NCI-H524 treated with DMSO at 0.1 percent for 48 hours (cell line): ENCODE results near the gene SPEM2.

Experiments used
- DNase-seq: peaks from one replicate; lab custom pipeline; 2025; lab: John Stamatoyannopoulos, UW

Gene SPEM2

DNA sequence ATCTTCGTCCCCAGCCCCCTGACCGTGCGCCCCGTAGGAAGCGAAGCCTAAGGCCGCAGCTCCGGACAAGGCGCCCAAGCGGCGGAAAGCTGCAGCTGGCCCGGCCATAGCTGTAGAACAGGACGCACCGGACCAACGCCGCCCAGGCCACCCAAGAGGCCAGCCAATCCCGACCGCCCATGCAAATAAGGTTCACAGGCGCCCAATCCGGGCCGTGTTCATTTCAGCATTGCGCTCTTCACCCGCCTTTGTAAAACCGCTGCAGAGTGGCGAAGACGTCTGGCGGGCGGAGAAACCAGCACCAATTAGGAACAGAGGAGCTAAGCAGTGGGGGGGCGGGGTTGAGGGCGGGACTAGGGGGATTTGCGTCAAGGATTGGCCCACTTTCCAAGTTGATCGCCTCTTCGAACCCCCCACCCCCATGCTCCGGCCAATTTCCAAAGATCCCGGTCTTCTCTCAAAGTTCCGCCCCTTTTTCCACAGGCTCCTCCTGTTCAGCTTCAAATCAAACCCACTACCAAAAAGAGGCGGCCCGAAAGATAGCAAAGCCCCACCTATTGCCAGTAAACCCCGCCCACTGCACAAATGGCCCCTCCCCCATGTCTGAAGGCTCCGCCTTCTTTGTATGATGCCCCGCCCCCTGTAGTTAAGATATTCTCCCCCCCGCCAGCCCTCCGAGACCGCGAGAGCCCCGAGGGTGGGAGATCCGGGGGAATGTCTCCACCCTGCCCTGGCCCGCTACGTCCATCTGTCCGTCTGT, 21.3 kb upstream of the SPEM2 start, which contains the start of gene TMEM256:
Gene TMEM256 (minus strand): TSS at position 121 of the 760 bp plus-strand sequence. CDS start 13 bp downstream, at position 108.
- DNase-seq: peak; percentile 66

DNA sequence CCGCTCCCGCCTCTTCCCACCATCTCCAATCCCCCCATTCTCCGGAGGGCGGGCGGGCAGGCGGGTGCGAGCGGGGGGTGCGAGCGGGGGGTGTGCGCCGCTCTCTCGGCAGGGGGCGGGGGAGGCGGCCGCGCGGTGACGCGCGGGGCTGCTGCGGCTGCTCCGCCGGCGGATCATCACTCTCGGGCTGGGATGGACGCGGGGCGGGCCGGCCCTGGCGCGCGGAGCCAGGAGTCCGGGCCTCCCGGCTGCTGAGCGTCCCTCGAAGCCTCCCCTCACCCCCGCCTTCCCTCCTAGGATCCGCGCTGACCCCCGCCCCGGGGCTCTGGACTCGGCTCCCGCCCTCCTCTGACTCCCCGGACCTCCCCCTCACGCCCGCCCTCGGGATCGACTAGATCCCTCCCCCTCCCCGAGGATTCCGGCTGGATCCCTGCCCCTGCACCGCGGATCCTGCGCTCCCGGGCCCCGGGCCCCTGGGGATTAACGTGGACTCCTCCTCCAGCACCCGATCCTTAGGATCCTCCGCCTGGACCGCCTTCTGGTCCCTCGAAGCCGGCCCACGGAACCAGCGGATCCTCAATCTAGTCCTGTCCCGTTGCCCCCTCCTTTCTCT, 20.6 kb upstream of the SPEM2 start:
- no peak for DNase-seq

DNA sequence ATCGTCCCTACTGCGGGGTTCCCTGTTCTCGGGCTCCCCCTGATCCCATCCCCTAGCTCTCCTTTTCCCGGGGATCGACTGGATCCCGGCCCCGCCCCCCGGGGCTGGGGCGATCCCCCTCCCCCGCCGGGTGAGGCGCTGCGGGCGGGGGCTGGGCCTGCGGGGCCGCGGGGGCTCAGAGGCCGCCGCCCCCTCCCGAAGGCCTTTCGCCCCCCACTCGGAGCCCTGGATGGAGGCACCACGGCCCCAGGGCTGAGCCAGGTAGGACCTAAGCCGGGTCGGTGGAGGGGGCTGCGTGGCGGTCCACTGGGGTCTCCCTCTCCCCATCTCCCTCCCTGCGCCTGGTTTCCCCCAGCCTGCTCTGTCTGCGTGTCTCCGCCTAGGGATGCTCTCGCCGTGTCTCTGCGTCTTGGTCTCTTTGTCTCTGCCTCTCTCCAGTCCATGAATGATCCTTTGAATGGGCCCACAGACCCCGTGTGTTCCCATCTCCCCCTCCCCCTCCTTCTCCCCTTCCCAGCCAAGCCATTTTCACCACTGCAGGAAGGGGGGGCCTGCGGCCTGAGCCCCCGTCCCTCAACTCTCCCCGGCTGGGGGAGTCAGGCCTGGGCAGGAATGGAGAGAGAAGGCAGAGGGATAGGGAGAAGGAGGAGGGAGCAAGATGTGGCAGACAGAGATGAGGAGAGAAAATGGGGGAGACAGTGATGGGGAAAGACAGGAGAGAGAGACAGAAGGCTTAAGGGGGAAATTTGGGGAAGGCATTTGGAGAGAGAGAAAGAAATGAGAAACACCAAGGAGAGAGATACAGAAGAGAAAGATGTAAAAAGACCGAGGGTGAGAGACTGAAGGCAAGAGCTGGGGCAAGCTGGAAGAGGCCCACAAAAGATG, 19.8 kb upstream of the SPEM2 start:
- DNase-seq: no peak

DNA sequence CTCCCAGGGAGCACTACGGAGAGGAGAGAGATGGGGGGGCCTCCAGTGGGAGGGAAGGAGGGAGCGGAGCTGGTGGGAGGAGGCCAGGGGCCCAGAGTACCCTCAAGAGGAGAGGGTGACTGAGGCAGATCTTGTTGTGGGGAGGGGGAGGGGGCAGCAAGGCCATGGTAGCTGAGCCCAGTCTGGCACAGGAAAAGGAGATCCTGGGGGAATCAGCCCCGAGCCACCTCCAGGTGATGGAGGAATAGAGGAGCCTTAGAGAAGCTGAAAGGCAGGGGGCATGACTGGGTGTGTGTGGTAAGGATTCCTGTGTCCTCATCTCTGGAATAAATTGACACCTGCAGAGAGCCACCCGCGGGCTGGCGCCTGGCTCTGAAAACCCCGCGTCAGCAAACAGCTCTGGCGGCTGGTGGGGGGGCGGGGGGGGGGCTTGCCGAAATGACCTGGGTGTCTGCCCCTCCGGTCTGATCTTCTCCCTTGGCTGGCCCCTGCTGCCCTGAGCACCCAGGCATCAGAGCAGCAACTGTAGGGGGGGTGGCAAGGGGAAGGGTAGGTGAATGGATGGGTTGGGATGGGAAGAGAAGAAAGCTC, 19.1 kb upstream of the SPEM2 start:
- no peak for DNase-seq

DNA sequence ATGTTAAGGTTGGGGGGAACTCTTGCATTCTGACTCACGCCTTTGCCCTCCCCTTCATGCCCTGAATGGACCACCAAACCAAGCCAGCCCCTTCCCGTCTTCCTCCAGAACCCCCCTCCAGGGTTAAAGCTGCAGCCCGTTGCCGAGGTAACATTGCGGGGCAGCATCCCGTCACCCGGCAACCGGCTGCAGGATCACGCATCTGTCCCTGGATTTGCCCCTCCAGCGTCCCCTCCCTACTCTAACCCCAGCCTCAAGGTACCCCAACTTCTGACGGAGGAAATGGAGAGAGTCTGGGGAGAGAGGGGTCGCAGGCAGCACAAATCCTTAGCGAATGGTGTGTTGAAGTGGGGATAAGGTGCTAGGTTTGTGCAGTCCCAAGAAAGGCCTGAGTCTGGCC, 18.3 kb upstream of the SPEM2 start:
- no peak for DNase-seq

DNA sequence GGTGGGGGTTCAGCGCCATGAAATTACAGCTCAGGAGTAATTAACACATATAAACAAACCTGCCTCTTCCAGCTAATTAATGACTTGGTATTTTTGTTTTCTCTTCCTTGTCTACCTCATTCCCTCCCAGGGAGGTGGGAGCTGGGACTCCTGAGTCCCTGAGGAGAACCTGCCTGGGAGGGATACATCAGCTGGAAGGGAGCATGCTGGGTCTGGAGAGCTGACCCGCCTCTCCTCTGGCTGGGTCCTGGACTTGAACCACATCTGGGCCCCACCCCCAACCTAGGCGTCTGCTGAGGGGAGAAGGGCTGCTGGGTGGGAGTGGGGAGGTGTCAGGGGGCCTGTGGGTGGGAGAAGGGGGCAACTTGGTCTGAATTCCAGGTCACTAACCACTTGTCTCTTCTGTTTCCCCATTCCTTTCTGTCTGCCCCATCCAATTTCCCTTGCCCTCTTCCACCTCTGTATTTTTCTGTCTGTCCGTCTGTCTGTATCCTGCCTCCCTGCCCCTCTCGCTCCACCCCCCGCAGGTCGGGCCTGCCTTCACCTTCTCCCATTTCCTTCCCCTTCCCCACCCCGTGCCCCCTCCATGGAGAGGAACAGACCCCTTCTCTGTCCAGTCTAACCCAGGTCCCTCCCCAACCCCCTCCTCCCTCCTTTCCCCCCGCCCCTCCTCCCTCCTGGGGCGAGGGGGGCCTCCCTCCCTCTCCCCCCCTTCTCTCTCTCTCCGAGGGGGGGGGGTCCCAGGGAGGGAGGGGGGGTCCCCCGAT, 17.7 kb upstream of the SPEM2 start, which contains the start of gene NLGN2:
Gene NLGN2 (plus strand): TSS at position 361 of the 767 bp plus-strand sequence. CDS start 411 bp downstream, outside the sequence.
- no peak for DNase-seq

DNA sequence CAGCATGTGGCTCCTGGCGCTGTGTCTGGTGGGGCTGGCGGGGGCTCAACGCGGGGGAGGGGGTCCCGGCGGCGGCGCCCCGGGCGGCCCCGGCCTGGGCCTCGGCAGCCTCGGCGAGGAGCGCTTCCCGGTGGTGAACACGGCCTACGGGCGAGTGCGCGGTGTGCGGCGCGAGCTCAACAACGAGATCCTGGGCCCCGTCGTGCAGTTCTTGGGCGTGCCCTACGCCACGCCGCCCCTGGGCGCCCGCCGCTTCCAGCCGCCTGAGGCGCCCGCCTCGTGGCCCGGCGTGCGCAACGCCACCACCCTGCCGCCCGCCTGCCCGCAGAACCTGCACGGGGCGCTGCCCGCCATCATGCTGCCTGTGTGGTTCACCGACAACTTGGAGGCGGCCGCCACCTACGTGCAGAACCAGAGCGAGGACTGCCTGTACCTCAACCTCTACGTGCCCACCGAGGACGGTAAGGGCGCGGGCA, 17.1 kb upstream of the SPEM2 start:
- DNase-seq: no peak

DNA sequence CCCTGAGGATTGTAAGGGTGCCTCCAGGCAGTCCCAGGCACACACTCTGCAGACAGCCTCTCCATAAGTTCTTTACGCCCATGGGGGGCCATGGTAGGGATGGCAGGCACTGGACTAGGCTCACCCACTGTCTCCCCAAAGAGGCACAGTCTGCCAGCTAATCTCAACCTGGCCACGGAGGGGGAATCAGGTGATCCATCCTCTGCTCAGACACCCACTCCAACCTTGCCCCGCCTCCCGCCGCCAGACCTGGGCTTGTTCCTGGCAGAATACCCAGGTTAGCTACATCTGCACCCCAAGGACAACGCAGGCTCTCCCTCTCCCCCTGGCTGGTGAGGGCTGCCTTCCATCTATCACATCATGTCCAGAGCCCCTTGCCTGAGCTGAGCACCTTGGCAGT, 16.6 kb upstream of the SPEM2 start:
- no peak for DNase-seq

DNA sequence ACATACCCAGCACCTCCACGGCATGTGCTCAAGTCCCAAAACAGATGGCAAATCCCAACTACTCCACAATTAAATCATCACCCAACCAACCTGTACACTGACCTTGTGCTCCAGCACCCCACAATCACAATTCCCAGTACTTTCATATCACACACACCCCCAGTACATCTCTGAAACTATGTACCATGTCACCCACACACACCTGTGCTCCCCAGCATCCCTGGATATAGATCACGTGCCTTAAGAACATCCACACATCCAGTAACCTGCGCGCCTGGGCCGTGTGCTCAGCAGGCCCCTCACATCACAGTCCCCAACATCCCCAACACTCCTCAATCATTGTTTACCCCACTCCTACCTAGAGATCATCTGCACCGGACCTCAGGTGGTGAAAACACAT, 15.7 kb upstream of the SPEM2 start:
- no peak for DNase-seq

DNA sequence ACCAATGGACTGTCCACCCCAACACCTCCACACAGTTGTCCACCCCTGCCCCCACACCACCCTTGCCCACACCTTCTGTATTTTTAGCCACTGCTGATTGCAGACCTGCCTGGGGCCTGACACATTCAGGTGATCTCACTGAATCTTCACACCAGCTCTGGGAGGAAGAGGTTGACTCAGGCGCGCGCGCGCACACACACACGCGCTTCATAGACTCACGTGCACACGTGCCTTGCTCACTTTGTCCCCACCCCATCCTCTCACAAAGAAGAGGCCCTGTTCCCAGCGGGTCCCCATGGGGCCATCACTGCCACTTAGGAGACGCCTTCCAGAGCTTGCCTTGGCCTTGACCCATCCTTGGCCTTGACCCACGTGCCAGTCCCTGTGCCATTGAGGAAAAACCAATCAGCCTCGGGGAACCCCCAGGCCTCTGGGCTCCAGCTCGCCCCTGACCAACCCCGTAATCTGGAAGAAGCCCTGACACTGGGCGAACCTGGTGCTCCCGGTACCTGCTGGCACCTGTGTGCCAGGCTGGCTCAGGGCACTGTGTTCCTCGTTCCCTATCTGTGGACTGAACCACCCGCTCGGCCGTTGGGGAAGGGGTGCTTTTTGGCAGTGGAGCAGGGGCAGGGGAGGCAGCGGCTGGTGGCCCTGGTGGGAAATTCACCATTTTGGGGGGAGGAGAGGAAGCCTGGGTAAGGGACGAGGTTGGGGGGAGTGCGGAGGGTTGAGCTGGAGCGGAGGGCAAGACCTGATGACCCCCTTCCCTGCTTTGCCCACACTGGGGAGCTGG, 14.6 kb upstream of the SPEM2 start:
- DNase-seq: no peak

DNA sequence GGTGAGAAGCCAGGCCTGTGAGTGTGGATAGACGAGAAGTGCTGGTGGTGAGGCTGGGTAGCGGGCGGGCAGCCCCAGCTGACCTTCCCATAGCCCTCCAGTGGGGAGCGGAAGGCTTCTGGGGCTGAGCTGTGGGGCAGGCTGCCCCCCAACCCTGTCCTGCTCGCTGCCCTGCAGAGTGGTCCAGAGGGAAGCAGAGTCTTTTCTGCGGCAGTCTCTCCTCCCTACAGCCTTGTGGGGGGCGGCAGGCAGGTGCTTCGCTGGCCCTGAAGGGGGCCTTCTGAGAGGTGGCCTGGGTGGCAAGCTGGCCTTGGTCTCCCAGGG, 14.0 kb upstream of the SPEM2 start:
- DNase-seq: no peak

DNA sequence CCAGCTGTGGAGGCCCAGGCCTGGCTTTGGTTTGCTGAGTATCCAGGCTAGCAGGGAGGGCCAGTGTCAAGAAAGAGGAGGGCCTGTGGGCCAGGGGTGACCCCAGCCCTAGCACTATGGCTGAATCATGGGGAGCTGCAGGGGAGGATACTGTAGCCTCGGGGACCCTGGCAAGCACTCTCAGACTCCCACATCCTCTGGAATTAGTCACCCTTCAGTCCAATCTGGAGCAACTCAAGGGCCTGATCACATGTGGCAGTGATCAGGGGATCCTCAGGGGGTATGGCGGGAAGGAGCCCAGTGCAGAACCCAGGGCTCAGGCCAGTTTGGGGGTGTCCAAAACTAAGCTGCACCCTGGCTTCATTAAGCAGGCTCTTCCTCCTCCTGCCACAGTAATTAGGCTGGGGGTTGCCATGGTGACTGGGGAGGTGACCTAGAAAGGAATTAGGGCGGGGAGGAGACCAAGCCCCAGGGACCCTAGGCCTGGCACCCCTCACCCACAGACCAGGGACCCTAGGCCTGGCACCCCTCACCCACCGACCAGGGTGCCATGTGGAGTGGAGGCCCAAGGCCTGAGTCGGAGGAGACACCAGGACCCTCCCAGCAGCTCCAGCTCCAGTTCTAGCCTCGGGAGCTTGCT, 11.9 kb upstream of the SPEM2 start:
- no peak for DNase-seq

DNA sequence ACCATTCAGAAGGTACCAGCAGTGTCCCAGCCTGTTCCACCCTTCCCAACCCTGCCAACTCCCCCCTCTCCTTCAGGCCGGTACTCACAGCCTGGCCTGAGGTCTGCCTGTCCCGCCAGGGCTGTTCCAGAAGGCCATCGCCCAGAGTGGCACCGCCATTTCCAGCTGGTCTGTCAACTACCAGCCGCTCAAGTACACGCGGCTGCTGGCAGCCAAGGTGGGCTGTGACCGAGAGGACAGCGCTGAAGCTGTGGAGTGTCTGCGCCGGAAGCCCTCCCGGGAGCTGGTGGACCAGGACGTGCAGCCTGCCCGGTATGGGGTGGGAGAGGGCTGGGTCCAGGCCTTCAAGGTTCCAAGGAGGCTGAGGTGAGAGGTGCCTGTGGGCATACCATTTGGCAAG, 10.6 kb upstream of the SPEM2 start:
- DNase-seq: no peak

DNA sequence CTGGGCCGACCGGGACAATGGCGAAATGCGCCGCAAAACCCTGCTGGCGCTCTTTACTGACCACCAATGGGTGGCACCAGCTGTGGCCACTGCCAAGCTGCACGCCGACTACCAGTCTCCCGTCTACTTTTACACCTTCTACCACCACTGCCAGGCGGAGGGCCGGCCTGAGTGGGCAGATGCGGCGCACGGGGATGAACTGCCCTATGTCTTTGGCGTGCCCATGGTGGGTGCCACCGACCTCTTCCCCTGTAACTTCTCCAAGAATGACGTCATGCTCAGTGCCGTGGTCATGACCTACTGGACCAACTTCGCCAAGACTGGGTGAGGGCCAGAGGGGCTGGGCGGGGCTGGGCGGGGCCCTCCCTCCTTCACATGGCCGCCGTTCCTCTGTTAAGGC, 9.6 kb upstream of the SPEM2 start:
- no peak for DNase-seq

DNA sequence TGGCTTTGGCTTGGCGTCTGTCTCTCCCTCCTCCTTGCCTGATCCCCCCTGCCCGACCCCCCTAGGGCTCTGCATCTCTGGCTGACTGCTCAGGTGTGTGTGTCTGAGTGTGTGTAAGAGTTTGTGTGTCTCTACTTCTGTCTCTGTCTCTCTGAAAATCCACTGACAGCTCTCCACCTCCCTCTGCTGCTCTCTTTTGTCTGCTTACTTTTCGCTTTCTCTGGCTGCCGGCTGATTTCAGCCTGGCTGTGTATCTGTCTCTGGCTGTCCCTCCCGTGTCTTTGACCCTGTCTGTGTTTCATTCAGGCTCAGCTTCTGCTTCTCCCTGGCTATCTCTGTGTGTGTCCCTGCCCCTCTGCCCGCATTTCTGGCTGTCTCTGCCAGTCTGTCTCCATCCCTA, 9.1 kb upstream of the SPEM2 start:
- no peak for DNase-seq

DNA sequence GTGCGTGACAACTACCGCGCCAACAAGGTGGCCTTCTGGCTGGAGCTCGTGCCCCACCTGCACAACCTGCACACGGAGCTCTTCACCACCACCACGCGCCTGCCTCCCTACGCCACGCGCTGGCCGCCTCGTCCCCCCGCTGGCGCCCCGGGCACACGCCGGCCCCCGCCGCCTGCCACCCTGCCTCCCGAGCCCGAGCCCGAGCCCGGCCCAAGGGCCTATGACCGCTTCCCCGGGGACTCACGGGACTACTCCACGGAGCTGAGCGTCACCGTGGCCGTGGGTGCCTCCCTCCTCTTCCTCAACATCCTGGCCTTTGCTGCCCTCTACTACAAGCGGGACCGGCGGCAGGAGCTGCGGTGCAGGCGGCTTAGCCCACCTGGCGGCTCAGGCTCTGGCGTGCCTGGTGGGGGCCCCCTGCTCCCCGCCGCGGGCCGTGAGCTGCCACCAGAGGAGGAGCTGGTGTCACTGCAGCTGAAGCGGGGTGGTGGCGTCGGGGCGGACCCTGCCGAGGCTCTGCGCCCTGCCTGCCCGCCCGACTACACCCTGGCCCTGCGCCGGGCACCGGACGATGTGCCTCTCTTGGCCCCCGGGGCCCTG, 8.3 kb upstream of the SPEM2 start:
- no peak for DNase-seq

DNA sequence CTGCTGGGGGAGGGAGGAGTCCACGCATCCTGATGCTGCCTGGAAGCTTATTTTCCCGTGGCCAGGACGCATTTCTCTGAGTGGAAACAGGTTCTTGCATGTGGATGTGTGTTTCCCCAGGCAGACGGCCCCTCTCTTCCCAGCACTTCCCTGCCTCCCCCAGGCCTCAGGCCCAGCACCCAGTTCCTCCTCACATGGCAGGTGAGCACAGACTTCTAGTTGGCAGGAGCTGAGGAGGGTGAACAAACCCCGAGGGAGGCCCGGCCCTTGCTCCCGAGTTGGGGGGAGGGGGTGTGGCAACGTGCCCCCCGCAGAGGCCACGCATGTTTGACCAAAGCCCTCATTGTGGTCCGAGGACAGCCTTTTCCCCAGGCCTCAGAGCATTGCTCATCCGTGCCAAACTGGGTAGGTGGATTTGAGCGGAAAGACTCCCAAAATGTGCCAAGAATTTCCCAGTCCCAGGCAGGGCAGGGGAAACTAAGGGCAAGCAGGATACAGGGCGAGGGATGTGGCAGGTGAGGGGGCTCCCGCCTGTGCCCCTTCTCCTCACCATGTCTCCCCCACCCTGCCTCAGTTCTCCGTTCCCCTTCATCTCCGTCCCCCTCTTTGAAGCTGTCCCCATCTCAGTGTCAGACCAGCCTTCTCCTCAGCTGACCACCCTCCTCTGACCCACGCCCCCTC, 6.8 kb upstream of the SPEM2 start:
- DNase-seq: no peak

DNA sequence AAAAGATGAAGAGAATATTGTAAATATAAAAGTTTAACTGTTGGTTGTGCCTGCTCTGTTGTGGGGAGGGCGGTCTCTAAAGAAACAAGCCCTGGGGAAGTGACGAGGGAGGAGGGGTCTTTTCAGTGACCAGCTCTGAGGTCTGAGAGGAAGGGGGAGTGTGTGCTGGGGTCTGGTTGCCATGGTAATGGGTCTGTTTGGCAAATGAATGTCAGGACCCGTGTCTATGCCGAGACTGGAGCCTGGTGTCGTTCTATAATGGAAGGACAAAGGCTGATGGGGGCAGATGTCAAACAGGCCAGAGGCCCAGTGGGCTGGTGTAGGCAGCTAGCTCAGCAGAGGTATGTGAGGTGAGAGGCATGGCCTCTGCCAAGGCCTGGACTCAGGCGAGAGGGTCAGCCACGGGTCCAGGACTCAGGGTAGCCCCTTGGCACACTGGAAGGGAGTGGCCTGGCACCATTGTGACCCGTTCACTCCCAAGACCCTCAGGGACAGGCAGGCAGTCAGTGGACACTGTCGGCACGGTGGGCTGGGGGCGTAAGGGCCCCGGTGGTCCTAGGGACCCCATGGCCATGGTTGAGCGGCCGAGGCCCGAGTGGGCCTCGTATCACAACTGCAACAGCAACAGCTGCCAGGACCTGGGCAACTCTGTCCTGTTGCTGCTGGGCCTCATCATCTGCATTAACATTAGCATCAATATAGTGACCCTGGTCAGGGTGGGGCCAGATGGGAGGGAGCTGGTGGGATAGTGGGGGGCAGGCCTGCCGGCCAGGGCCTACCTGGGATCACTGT, 5.4 kb upstream of the SPEM2 start, which contains the start of gene SPEM1:
Gene SPEM1 (plus strand): TSS at position 506 of the 792 bp plus-strand sequence. CDS start 61 bp downstream, at position 567.
- no peak for DNase-seq
